GM21423 (cell line): ENCODE measurements around the gene MARK4.
"Not testable (repeated sequence)": the region's sequence is repeated elsewhere in the genome, so short reads cannot be mapped to it uniquely, and the experiment has no call there.

Source experiments
- ATAC-seq: cut with Tn5 transposase; IDR thresholded peaks from one replicate; pipeline ENCODE4 v1.9.1; 2021; ENCODE audit warnings: mild to moderate bottlenecking, moderate library complexity; ENCODE audit not compliant: unreplicated experiment

Gene MARK4

DNA sequence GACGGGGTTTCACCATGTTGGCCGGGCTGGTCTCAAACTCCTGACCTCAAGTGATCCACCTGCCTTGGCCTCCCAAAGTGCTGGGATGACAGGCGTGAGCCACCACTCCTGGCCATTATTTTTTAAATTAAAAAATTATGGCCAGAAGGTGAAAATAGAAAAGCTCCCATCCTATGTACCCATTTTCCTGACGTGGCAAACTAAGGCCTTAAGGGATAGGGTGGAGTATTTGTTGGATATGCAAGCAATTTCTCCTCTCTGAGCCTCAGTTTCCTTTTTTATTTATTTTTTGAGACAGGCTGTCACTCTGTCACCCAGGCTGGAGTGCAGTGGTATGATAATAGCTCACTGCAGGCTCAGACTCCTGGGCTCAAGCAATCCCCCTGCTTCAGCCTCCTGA, 83.8 kb downstream of the MARK4 start:
- ATAC-seq: not testable (repeated sequence)

DNA sequence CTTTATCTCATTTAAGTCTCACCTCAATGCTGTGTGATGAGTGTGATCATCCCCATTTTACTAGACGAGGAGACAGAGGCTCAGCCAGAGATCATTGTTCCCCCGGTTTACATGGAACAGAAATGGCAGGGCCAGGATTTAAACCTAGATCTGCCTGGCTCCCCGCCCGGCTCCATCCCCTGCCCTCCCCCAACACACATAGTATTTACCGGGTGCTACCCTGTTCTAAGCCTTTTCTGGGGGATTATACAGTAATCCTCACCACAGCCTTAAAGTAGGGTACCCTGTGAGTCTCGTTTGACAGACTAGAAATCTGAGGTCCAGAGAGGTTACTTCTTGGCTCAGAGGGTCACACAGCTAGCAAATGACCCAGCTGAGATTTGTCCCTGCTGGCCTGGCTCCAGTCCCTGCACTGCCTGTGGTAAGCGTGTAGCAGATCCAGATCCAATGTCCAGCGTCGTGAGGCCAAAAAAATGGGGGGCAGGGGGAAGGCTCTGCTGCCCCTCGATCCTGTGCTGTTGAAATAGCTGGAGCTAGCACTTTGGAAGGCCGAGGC, 85.7 kb downstream of the MARK4 start:
- no peak for ATAC-seq

- ATAC-seq: no peak
These were observed 88.6 kb downstream of the MARK4 start for GRCh38 chr19:45339629-45340028.

DNA sequence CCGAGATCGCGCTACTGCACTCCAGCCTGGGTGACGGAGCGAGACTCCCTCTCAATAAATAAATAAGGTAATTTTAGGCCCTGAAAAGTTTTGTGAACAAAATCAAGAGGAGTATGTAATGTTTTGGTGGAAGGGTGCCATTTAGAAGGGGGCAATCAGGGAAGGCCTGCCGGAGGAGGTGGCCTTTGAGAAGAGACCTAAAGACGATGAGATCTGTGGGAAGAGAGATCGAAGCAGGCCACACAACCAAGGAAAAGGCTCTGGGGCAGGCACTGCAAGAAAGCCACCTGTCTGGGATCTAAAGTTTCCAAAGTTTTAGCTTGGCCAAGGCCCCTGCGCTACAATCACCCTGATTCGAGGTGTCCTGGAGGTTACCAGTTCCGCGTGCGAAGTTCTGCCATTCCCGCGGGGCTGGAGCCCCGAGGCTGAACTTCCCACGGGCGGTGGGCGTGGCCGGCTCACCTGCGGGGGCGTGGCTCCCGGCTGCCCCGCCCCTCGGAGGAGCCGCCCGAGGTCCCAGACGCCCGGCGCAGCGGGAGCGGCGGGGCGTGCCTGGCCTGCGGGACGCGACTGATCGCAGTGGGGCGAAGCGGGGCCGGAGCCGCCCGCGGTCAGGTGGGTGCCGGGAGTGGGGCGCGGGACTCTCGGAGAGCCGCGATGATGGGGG, 89.3 kb downstream of the MARK4 start, which contains the start of gene KLC3:
Gene KLC3 (plus strand): TSS at position 519 of the 667 bp plus-strand sequence. CDS start 4,792 bp downstream, outside the sequence.
- ATAC-seq: no peak

GRCh38 chr19:45340899-45341453, 89.9 kb downstream of the MARK4 start:
- ATAC-seq: no peak

- no peak for ATAC-seq
These were observed 91.8 kb downstream of the MARK4 start for GRCh38 chr19:45342911-45343310.

DNA sequence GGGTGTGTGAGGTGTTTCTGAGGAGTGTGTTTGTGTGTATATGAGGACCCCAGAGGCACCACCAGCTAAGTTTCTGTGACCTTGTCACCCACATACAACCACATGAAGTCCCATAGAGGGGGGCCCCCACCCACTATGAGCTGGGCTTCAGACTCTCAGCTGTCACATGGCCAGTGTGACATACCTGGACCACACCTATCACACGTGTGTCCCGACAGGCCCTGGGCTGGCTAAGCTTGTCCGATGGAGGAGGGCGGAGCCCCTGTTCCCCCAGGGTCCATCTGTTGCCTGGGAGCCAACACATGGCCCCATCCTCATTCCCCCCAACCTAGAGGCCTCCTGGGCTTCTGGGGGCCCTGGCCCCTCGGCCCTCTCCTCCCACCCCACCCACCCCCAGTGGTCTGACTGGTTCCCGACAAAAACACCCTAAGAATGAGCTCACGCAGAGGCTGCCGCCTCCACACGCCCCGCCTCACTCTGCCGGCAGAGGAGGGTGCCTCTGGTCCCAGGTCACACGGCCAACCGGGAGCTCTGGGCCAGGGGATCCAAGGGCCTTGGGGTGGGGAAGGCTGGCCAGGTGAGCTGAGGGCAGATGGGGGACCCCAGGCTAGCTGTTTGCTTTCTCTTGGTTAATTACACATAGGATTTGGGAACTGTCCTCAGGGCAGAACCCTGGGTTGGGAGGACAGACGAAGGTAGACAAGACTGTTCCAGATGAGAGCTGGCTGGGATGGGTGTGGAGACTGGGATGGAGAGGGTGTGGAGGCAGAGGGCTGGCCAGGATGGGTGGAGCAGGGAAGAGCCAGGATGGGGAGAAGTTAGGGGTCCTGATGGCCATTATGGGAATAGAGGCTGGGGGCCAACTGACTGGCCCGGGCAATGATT, 93.8 kb downstream of the MARK4 start:
- no peak for ATAC-seq

DNA sequence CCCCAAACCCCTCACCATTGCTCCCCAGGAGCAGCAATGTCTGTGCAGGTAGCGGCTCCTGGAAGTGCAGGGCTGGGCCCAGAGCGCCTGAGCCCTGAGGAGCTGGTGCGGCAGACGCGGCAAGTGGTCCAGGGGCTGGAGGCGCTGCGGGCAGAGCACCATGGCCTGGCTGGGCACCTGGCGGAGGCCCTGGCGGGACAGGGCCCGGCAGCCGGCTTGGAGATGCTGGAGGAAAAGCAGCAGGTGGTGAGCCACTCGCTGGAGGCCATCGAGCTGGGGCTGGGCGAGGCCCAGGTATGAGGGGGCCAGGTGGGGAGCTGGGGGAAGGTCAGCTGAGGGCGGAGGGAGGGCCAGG, 94.4 kb downstream of the MARK4 start:
- no peak for ATAC-seq

GRCh38 chr19:45346449-45346848, 95.4 kb downstream of the MARK4 start:
- ATAC-seq: no peak

DNA sequence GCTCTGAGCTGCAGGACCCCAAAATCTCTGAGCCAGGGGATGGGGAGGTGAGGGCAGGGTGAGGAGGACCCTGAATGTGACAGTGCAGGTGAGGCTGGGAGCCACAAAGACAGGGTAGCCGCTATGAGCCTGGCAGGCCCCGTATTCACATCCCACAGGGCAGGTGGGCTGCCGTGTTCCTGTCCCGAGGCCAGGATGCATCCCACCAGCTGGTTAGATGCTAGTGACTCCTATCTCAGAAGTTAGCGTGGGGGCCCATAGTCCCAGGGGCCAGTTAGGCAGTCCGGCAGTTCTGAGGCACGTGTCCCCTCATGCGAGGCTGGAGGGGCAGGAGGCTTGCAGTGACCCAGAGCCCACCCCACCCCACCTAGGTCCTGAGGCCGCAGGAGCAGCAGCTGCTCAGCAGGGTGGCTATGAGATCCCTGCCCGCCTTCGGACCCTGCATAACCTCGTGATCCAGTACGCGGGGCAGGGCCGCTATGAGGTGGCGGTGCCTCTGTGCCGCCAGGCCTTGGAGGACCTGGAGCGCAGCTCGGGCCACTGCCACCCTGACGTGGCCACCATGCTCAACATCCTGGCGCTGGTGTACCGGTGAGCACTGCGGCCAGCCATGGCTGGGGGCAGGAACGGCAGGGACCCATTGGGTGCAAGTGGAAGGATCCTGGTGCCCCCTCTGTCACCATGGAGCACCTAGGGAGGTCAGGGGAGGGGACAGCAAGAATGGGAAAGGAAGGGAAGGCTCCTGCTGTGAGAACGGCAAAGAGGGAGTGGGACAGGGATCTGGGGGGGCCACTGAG, 96.7 kb downstream of the MARK4 start:
- ATAC-seq: no peak

DNA sequence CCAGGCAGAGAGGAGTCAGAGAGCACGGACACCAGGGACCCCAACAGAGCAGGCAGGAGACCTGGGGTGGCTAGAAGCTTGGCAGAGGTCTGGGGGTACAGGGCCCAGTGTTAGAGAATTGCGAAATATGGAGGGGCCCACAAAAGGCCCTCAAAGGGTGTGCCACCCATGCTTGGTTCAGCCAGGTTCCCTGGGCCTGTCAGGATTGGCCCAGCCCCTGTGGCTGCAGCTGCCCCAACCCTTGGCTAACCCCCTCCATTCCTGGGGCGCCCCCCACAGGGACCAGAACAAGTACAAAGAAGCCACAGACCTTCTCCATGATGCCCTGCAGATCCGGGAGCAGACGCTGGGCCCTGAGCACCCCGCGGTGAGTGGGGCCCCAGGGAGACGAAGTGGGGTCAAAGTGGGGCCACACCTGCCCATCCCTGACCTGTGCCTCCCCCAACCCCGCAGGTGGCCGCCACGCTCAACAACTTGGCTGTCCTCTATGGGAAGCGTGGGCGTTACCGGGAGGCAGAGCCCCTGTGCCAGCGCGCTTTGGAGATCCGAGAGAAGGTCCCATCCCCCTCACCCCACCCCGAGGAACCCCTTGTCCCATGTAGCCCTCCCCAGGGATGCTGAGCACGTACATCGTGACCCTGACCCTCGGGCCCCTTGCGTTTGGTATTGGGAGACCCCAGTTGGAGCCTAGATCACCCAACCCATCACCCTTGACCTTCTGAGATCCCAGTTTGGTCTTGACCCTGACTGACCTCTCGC, 97.5 kb downstream of the MARK4 start:
- no peak for ATAC-seq

- no peak for ATAC-seq
These were observed 98.0 kb downstream of the MARK4 start for GRCh38 chr19:45349126-45349415.

GRCh38 chr19:45349430-45349941, 98.4 kb downstream of the MARK4 start:
- ATAC-seq: no peak

DNA sequence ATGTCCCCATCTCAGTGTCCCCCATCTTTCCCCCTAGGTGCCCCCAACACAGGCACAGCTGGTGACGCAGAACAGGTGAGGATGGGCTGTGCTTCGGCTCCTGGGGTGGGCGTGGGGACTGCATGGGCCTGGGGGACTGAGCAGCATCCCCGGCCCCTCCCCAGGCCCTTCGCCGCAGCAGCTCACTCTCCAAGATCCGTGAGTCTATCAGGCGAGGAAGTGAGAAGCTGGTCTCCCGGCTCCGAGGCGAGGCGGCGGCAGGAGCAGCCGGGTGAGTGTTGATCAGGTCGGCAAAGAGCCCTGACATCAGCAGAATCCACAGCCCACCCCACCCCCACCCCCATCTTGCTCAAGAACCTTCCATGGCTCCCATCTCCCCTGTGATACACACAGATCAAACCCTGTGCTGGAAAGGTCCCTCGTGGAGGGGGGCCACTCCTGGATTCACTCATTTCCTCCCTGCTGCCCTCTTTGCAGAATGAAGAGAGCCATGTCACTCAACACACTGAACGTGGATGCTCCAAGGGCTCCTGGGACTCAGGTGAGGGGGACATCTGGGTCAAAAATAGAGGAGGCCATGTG, 99.5 kb downstream of the MARK4 start:
- no peak for ATAC-seq

DNA sequence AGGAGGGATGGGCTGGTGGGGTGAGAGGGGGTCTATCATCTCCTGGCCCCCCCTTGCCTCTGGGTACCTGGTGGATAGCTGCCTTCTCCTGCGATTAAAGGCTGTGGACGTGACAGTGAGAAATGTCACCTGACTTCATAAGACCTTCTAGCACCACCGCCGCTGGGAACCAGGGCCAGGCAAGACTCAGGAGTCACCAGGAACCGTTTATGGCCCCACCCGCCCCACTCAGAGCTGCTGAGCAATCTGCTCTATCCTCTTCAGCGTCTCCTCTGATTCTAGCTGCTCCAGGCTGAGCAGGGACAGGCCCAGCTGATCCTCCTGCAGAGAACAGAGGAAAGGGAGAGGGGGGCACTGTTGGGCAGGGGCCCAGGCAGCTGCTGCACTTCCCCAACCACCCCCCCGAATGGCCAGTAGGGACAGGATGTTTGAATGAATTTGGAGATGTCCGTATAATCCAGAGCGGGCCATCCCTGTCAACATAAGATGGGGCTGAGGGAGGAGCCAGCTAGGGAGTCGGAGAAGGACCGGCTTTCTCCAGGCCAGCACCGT, 100.4 kb downstream of the MARK4 start:
- ATAC-seq: no peak

GRCh38 chr19:45352062-45352461, 101.0 kb downstream of the MARK4 start:
- no peak for ATAC-seq

DNA sequence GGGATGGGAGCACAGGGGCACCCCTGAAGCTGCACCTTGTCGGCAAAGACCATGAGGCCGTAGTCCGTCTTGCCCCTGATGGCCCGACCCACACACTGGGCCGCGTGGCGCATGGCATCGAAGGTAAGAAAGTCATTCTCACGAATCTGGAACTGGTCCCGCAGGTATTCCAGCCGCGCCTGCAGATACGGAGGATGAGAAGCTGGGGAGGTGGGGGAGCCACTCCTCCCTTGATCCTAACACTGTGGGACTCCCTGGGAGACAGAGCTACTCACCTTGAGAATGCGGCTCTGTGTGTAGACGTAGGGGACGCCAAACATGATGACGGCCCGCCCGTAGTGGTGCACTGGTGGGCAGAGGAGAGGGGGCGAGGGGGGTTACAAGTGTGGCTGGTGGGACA, 101.4 kb downstream of the MARK4 start:
- ATAC-seq: no peak

- ATAC-seq: no peak
These were observed 102.1 kb downstream of the MARK4 start for GRCh38 chr19:45352914-45353796.
